ENCODE results near the gene INAFM1. TPM values are rescaled to one million over a fixed set of nuclear protein-coding genes. Genes with fewer than 3 reads are reported as not detected.
A peak's percentile ranks its signal among the peaks of the same experiment; 100 is the strongest.

Gene INAFM1
- polyA plus RNA-seq, 2 donors, result 5.6 to 7.4 TPM

DNA sequence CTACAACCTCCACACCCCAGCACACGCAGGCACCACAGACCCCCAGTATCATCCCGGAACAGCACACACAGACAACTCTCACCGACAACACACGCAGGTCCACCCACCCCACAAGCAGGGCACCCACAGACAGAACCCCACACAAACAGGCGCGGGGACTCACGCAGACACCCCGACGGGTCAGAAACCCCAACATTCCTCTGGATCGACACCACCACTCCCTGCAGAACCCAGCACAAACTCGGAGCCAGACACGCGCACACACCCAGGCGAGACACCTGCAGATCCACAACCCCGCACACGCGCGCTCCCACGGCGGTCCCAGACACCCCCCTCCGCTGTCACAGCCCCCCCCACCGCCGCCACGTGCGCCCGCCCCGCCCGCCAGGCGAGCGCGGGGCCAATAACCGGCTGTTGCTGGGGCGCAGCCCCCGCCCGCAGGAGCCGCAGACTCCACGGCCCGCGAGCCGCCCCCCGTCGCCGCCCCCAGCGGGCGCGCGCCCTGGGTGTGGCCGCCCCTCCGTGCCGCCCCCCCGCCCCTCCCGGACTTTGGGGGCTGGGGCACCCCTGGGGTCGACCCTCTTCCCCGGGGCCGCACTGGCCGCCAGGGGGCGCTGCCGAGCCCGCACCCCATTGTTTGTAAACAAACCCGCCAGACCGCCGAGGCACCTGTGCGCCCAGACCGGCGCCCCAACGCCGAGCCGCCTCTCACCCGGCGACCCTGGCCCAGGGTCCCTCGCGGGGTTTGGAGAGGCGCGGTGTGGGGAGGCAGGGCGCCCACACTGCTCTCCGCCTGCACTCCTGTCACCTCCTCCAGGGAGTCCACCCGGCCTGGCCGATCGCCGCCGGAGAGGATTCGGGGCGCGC, 44.4 kb upstream of the INAFM1 start:
- H3K4me3 ChIP-seq (ENCODE audit: low read depth in 1 of 2, low read length in 2 of 2), result peak overlapping the region; percentile 68 to 71
- peak overlapping the region; percentile 69 to 95 for H3K27ac ChIP-seq (ENCODE audit: low read depth in 2 of 2, low read length in 1 of 2)
- no peaks in the 10 kb centered on the region for H3K36me3 ChIP-seq (ENCODE audit: control insufficient read depth in 2 of 2, insufficient read depth in 2 of 2, low read length in 1 of 2)
- no peaks in the 10 kb centered on the region for H3K27me3 ChIP-seq (ENCODE audit: control insufficient read depth in 1 of 2, insufficient read depth in 2 of 2, low read length in 2 of 2)
- WGBS, 2 donors, result 1% methylated on average over 54 to 84 of the region's 84 CpGs
- no peaks in the 10 kb centered on the region for H3K9me3 ChIP-seq (ENCODE audit: control insufficient read depth in 2 of 2, insufficient read depth in 1 of 2, low read depth in 1 of 2, low read length in 1 of 2)
- H3K4me1 ChIP-seq (ENCODE audit: control insufficient read depth in 2 of 2, insufficient read depth in 2 of 2, low read length in 1 of 2), result peaks cover 0 to 36% of the 10 kb centered on the region in 2 donors

DNA sequence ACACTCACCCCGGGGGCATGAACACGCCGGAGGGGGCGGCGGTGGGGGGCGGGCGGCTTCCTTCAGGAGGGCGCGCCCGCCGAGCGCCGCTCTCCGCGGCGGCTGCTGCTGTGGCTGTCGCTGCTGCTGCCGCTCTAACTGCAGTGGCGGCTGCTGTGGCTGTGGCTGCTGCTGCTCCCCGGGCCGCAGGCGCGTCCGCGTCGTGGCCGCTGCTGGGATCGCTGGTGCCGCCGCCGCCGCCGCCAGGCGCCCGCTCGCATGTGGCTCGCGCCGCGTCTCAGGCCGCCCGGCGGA, 43.8 kb upstream of the INAFM1 start, which contains the start of gene BBC3:
BBC3 (minus strand) TSS at position 279 of the 294 bp plus-strand sequence. CDS start 2,768 bp downstream, outside the sequence.
- WGBS, 2 donors, result 1% methylated on average over 38 to 43 of the region's 43 CpGs
- Histone ChIP-seq H3K4me1 (ENCODE audit: control insufficient read depth in 2 of 2, insufficient read depth in 2 of 2, low read length in 1 of 2) (peaks cover 0 to 36% of the 10 kb centered on the region in 2 donors), H3K9me3 (ENCODE audit: control insufficient read depth in 2 of 2, insufficient read depth in 1 of 2, low read depth in 1 of 2, low read length in 1 of 2) (no peaks in the 10 kb centered on the region), H3K36me3 (ENCODE audit: control insufficient read depth in 2 of 2, insufficient read depth in 2 of 2, low read length in 1 of 2) (no peaks in the 10 kb centered on the region), H3K27ac (ENCODE audit: low read depth in 2 of 2, low read length in 1 of 2) (peak within 1 kb of the TSS; percentile 69 to 95), H3K4me3 (ENCODE audit: low read depth in 1 of 2, low read length in 2 of 2) (peak within 1 kb of the TSS; percentile 68 to 71), H3K27me3 (ENCODE audit: control insufficient read depth in 1 of 2, insufficient read depth in 2 of 2, low read length in 2 of 2) (no peaks in the 10 kb centered on the region)

DNA sequence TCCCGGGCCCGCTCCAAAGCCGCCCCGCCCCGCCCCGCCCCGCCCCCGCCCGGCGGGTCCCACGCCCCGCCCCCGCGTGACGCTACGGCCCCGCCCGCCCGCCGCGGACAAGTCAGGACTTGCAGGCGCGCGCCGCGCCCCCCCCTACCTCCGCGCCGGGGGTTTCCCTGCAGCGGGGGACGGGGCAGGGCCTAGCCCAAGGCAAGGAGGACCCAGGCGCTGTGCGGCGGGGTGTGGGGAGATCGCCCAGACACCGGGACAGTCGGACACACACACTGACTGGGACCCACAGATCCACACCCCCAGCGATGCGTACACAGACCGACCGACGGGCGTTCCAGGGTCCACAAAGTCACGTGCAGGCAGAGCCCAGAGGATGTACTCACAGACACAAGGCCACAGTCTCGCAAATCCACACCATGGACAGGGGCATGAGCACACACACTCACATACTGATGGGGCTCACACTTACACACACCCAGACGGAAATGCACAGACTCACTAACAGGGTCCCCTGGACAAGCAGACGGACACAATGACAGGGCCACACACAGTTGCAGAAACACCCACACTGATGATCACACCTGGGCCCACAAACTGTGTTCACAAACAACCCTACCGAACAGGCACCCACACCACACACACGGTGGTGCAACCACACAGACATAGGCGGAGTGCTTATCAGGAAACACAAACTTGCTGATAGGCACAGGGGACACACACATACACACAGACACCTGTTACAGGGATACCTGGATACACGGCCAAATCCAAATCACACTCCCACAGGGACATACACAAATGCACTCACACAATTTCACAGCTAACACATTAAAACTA, 43.2 kb upstream of the INAFM1 start:
- peaks cover 0 to 35% of the 10 kb centered on the region in 2 donors for H3K4me1 ChIP-seq (ENCODE audit: control insufficient read depth in 2 of 2, insufficient read depth in 2 of 2, low read length in 1 of 2)
- WGBS, 2 donors, result 4 to 6% methylated on average over 30 to 51 of the region's 51 CpGs

DNA sequence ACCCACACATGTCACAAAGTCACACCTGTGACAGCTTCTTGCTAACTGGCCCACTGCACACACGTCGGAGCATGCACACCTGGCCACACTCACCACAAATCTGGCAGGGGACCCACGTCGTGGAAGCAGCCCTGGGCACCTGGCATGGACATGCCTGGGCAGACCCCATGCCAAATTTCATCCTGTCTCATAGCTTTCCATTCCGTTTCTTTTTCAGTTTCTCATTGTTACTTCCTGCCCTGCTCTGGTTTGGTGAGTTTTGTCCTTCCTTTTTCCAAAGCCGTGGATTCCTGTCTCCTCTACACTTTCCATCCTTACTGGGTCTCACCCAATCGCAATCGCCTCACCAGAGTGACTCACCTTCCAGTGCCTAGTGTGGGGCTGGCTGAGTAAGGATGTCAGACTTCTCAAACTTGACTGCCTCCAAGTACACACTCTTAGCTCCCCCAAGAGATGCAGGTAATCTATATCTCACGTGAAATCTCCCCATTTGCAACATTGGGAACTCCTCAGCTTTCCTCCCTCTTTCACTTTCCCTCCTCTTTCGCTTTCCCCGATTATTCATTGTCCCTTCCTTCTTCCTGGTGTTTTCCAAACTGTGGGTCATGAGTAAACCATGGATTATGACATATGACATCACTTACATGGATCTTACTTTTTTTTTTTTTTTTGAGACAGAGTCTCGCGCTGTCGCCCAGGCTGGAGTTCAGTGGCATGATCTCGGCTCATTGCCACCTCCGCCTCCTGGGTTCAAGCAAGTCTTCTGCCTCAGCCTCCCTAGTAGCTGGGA, 42.1 kb upstream of the INAFM1 start:
- Histone ChIP-seq H3K27ac (ENCODE audit: low read depth in 2 of 2, low read length in 1 of 2) (peak overlapping the region; percentile 68 to 85), H3K36me3 (ENCODE audit: control insufficient read depth in 2 of 2, insufficient read depth in 2 of 2, low read length in 1 of 2) (no peaks in the 10 kb centered on the region), H3K4me1 (ENCODE audit: control insufficient read depth in 2 of 2, insufficient read depth in 2 of 2, low read length in 1 of 2) (peaks cover 0 to 25% of the 10 kb centered on the region in 2 donors), H3K4me3 (ENCODE audit: low read depth in 1 of 2, low read length in 2 of 2) (no peak overlapping the region), H3K27me3 (ENCODE audit: control insufficient read depth in 1 of 2, insufficient read depth in 2 of 2, low read length in 2 of 2) (no peaks in the 10 kb centered on the region), H3K9me3 (ENCODE audit: control insufficient read depth in 2 of 2, insufficient read depth in 1 of 2, low read depth in 1 of 2, low read length in 1 of 2) (no peaks in the 10 kb centered on the region)
- 23 to 36% methylated on average over 16 of the region's 16 CpGs for WGBS, 2 donors

More for the DNA sequence above, 43.2 kb upstream of the INAFM1 start:
- H3K36me3 ChIP-seq (ENCODE audit: control insufficient read depth in 2 of 2, insufficient read depth in 2 of 2, low read length in 1 of 2), result no peaks in the 10 kb centered on the region
- peak overlapping the region; percentile 68 to 71 for H3K4me3 ChIP-seq (ENCODE audit: low read depth in 1 of 2, low read length in 2 of 2)
- peak overlapping the region; percentile 69 to 92 for H3K27ac ChIP-seq (ENCODE audit: low read depth in 2 of 2, low read length in 1 of 2)
- H3K9me3 ChIP-seq (ENCODE audit: control insufficient read depth in 2 of 2, insufficient read depth in 1 of 2, low read depth in 1 of 2, low read length in 1 of 2), result no peaks in the 10 kb centered on the region
- no peaks in the 10 kb centered on the region for H3K27me3 ChIP-seq (ENCODE audit: control insufficient read depth in 1 of 2, insufficient read depth in 2 of 2, low read length in 2 of 2)

DNA sequence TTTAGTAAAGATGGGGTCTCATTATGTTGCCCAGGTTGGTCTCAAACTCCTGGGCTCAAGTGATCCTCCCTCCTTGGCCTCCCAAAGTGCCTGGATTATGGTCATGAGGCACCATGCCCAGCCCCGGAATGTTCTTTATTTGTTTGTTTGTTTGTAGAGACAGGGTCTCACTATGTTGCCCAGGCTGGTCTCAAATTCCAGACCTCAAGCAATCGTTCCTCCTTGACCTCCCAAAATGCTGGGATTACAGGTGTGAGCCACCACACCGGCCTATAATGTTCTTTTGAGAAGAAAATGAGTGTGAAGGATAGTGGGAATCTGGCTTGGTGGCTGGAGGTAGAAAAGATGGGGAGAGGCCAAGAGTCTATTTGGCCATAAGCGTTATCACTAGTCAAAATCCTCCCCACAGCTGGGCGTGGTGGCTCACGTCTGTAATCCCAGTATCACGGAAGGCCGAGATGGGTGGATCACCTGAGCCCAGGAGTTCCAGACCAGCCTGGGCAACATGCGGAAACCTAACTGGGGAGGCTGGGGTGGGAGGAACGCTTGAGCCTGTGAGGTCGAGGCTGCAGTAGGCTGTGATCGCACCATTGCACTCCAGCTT, 38.5 kb upstream of the INAFM1 start:
- no peaks in the 10 kb centered on the region for H3K36me3 ChIP-seq (ENCODE audit: control insufficient read depth in 2 of 2, insufficient read depth in 2 of 2, low read length in 1 of 2)

DNA sequence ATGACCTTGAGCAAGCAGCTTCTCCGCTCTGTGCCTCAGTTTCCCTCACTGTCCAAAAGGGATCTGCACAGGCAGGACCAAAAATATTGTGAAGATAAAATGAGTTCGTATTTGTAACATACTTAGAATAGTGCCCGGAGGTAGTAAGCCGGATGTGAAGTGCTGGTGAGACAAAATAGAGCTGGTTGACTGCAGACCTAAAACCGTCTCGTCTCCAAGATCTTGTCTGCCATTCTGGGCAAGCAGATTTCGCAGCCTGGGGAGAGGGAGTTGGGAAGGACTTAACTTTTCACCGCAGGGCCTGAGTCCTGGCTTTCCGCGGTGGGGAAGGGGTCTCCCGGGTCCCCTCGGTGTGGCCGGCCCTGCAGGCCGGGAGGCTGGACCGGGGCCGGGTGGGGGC, 35.5 kb upstream of the INAFM1 start:
- Histone ChIP-seq H3K27ac (ENCODE audit: low read depth in 2 of 2, low read length in 1 of 2) (peak overlapping the region in 1 of 2 donors; percentile 44), H3K27me3 (ENCODE audit: control insufficient read depth in 1 of 2, insufficient read depth in 2 of 2, low read length in 2 of 2) (no peaks in the 10 kb centered on the region), H3K9me3 (ENCODE audit: control insufficient read depth in 2 of 2, insufficient read depth in 1 of 2, low read depth in 1 of 2, low read length in 1 of 2) (no peaks in the 10 kb centered on the region), H3K4me1 (ENCODE audit: control insufficient read depth in 2 of 2, insufficient read depth in 2 of 2, low read length in 1 of 2) (peaks cover 0 to 14% of the 10 kb centered on the region in 2 donors), H3K36me3 (ENCODE audit: control insufficient read depth in 2 of 2, insufficient read depth in 2 of 2, low read length in 1 of 2) (no peaks in the 10 kb centered on the region), H3K4me3 (ENCODE audit: low read depth in 1 of 2, low read length in 2 of 2) (peak overlapping the region in 1 of 2 donors; percentile 4)
- WGBS, 2 donors, result 12 to 14% methylated on average over 16 of the region's 16 CpGs

More for the DNA sequence above, 38.5 kb upstream of the INAFM1 start:
- no peak overlapping the region for H3K27ac ChIP-seq (ENCODE audit: low read depth in 2 of 2, low read length in 1 of 2)
- no peaks in the 10 kb centered on the region for H3K27me3 ChIP-seq (ENCODE audit: control insufficient read depth in 1 of 2, insufficient read depth in 2 of 2, low read length in 2 of 2)
- H3K4me3 ChIP-seq (ENCODE audit: low read depth in 1 of 2, low read length in 2 of 2), result no peak overlapping the region
- peaks cover 0 to 10% of the 10 kb centered on the region in 2 donors for H3K4me1 ChIP-seq (ENCODE audit: control insufficient read depth in 2 of 2, insufficient read depth in 2 of 2, low read length in 1 of 2)
- no peaks in the 10 kb centered on the region for H3K9me3 ChIP-seq (ENCODE audit: control insufficient read depth in 2 of 2, insufficient read depth in 1 of 2, low read depth in 1 of 2, low read length in 1 of 2)
- WGBS, 2 donors, result 82 to 86% methylated on average over 12 of the region's 12 CpGs

DNA sequence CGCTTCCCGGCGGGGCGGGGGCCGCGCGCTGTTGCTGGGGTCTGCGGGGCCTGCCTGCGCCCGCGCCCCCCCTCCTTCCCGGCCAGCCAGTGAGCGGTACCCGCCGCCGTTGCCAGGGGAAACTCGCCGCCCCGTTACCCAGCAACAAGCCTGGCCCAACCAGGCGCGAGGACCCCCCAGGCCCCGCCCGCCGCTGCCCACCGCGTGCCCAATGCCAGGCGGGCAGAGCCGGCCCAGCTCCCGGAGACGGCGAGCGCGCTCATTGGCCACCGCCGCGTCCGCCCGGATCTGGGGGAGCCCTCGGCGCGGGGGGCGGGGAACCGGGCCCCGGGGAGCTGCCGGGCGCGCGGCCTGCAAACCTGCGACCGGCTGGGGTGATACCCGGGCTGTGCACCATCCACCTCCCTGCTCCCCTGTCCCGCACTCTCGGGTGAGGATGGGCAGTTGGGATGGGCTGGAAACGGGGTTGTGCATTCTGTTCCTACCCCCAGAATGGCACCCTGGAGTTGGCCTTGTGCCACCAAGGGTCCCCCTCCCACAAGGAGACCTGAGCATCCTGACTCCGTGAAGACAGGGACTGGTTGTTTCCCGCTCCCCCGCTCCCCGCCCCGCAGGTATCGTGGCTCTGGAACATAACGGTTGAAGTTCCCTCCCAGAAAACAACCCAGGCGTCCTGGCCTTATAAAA, 34.9 kb upstream of the INAFM1 start:
- peak overlapping the region in 1 of 2 donors; percentile 4 for H3K4me3 ChIP-seq (ENCODE audit: low read depth in 1 of 2, low read length in 2 of 2)
- H3K27me3 ChIP-seq (ENCODE audit: control insufficient read depth in 1 of 2, insufficient read depth in 2 of 2, low read length in 2 of 2), result no peaks in the 10 kb centered on the region
- H3K27ac ChIP-seq (ENCODE audit: low read depth in 2 of 2, low read length in 1 of 2), result no peak overlapping the region
- peaks cover 0 to 14% of the 10 kb centered on the region in 2 donors for H3K4me1 ChIP-seq (ENCODE audit: control insufficient read depth in 2 of 2, insufficient read depth in 2 of 2, low read length in 1 of 2)
- no peaks in the 10 kb centered on the region for H3K9me3 ChIP-seq (ENCODE audit: control insufficient read depth in 2 of 2, insufficient read depth in 1 of 2, low read depth in 1 of 2, low read length in 1 of 2)
- WGBS, 2 donors, result 3% methylated on average over 34 to 62 of the region's 62 CpGs
- no peaks in the 10 kb centered on the region for H3K36me3 ChIP-seq (ENCODE audit: control insufficient read depth in 2 of 2, insufficient read depth in 2 of 2, low read length in 1 of 2)

DNA sequence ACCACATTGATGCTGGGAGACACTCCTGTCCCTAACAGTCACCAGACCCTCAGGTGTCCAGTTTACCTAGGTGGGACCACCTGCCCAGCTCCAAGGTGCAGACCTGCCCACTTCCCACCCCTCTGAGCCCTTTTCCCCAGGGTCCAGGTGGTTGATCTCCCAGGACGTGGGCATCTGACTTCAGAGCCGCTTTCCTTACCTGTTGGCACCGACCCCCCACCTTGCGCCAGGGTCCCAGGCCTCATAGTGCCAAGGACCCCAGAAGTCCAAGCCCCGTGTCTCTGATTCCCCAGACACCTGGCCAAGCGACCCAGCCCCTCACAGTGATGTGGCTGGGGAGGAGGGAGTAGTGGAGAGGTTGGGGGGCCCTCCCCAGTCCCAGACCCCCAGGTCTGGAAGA, 34.1 kb upstream of the INAFM1 start:
- WGBS, 2 donors, result 55 to 57% methylated on average over 6 of the region's 6 CpGs
- no peak overlapping the region for H3K4me3 ChIP-seq (ENCODE audit: low read depth in 1 of 2, low read length in 2 of 2)
- peaks cover 0 to 14% of the 10 kb centered on the region in 2 donors for H3K4me1 ChIP-seq (ENCODE audit: control insufficient read depth in 2 of 2, insufficient read depth in 2 of 2, low read length in 1 of 2)
- no peaks in the 10 kb centered on the region for H3K36me3 ChIP-seq (ENCODE audit: control insufficient read depth in 2 of 2, insufficient read depth in 2 of 2, low read length in 1 of 2)
- no peak overlapping the region for H3K27ac ChIP-seq (ENCODE audit: low read depth in 2 of 2, low read length in 1 of 2)
- H3K27me3 ChIP-seq (ENCODE audit: control insufficient read depth in 1 of 2, insufficient read depth in 2 of 2, low read length in 2 of 2), result no peaks in the 10 kb centered on the region
- H3K9me3 ChIP-seq (ENCODE audit: control insufficient read depth in 2 of 2, insufficient read depth in 1 of 2, low read depth in 1 of 2, low read length in 1 of 2), result no peaks in the 10 kb centered on the region
